HEK293 (cell line): ENCODE data around the gene ZNF322.

Source experiments
- CTCF ChIA-PET: fragments of 350-600 bp; formaldehyde crosslinking; extraction: SDS; loops from one replicate; lab custom pipeline; 2021; ENCODE audit warnings: antibody characterized with exemption; lab: Yijun Ruan, JAX
- POLR2A ChIA-PET: fragments of 300-600 bp; formaldehyde crosslinking; extraction: SDS; loops from one replicate; lab custom pipeline; 2020; ENCODE audit warnings: antibody characterized with exemption, inconsistent platforms; lab: Yijun Ruan, JAX
- H3K27ac ChIP-seq: fragments of 200-500 bp; sonication (Bioruptor generic); 2 replicates; pipeline ENCODE4 v1.5.1; 2014; ENCODE audit warnings: low read depth, low read length, control low read depth, inconsistent platforms; ENCODE audit errors: extremely low read depth
- H3K36me3 ChIP-seq, 2 experiments: fragments of 200-500 bp in 1 of 2; sonication (Bioruptor generic) in 1 of 2; 1 replicate in 1 of 2; 2 replicates in 1 of 2; pipeline ENCODE4 v1.5.1; 2014 to 2017; ENCODE audit warnings: inconsistent platforms in 2 of 2, low read length in 2 of 2; ENCODE audit not compliant: control insufficient read depth in 2 of 2, insufficient read depth in 1 of 2
- H3K4me1 ChIP-seq: fragments of 200-500 bp; sonication (Bioruptor generic); 2 replicates; pipeline ENCODE4 v1.5.1; 2014; ENCODE audit warnings: mild to moderate bottlenecking, low read length, inconsistent platforms; ENCODE audit not compliant: control insufficient read depth, insufficient read depth
- H3K4me3 ChIP-seq: 2 replicates; pipeline ENCODE4 v1.5.1; 2011; ENCODE audit warnings: low read depth, mild to moderate bottlenecking, control low read depth, low read length, moderate library complexity
- H3K9me3 ChIP-seq: fragments of 200-500 bp; sonication (Bioruptor generic); 2 replicates; pipeline ENCODE4 v1.5.1; 2014; ENCODE audit warnings: low read depth, low read length, inconsistent platforms; ENCODE audit not compliant: control insufficient read depth, insufficient read depth
- BCL6B ChIP-seq: fragments of 450-650 bp; formaldehyde crosslinking; IDR thresholded peaks from 2 replicates; pipeline ENCODE4 v1.5.1; 2017; ENCODE audit warnings: missing biosample characterization, missing genetic modification characterization
- EGR2 ChIP-seq: fragments of 450-650 bp; formaldehyde crosslinking; IDR thresholded peaks from 2 replicates; pipeline ENCODE4 v1.5.1; 2016; ENCODE audit warnings: low read depth, missing biosample characterization, missing genetic modification characterization
- ELK4 ChIP-seq: IDR thresholded peaks from 2 replicates; pipeline ENCODE4 v1.6.1; 2011; ENCODE audit warnings: mild to moderate bottlenecking, low read depth, low read length, borderline replicate concordance
- GLIS2 ChIP-seq: fragments of 450-650 bp; formaldehyde crosslinking; IDR thresholded peaks from 2 replicates; pipeline ENCODE4 v1.5.1; 2016; ENCODE audit warnings: missing biosample characterization, missing genetic modification characterization
- MYNN ChIP-seq: fragments of 450-650 bp; formaldehyde crosslinking; IDR thresholded peaks from 2 replicates; pipeline ENCODE4 v1.5.1; 2016; ENCODE audit warnings: missing biosample characterization, missing genetic modification characterization, borderline replicate concordance
- PATZ1 ChIP-seq: fragments of 450-650 bp; formaldehyde crosslinking; IDR thresholded peaks from 2 replicates; pipeline ENCODE4 v1.5.1; 2016; ENCODE audit warnings: missing biosample characterization, missing genetic modification characterization
- PRDM4 ChIP-seq: fragments of 450-650 bp; formaldehyde crosslinking; IDR thresholded peaks from 2 replicates; pipeline ENCODE4 v1.5.1; 2017; ENCODE audit warnings: missing biosample characterization, missing genetic modification characterization
- PRDM6 ChIP-seq: fragments of 450-650 bp; formaldehyde crosslinking; IDR thresholded peaks from 2 replicates; pipeline ENCODE4 v1.5.1; 2017; ENCODE audit warnings: missing biosample characterization, missing genetic modification characterization
- SP7 ChIP-seq: fragments of 450-650 bp; formaldehyde crosslinking; IDR thresholded peaks from 2 replicates; pipeline ENCODE4 v1.5.1; 2016; ENCODE audit warnings: missing biosample characterization, missing genetic modification characterization
- ZBTB7A ChIP-seq: fragments of 450-650 bp; formaldehyde crosslinking; IDR thresholded peaks from 2 replicates; pipeline ENCODE4 v1.5.1; 2016; ENCODE audit warnings: low read depth, missing biosample characterization, missing genetic modification characterization
- ZBTB8A ChIP-seq: fragments of 450-650 bp; formaldehyde crosslinking; IDR thresholded peaks from 2 replicates; pipeline ENCODE4 v1.5.1; 2016; ENCODE audit warnings: missing biosample characterization, missing genetic modification characterization
- ZFHX2 ChIP-seq: fragments of 450-650 bp; formaldehyde crosslinking; conservative IDR thresholded peaks from 2 replicates; pipeline ENCODE4 v1.5.1; 2016; ENCODE audit warnings: missing biosample characterization, missing genetic modification characterization
- ZNF169 ChIP-seq: fragments of 450-650 bp; formaldehyde crosslinking; IDR thresholded peaks from 2 replicates; pipeline ENCODE4 v1.5.1; 2016; ENCODE audit warnings: missing biosample characterization, missing genetic modification characterization
- ZNF2 ChIP-seq: fragments of 450-650 bp; formaldehyde crosslinking; IDR thresholded peaks from 2 replicates; pipeline ENCODE4 v1.5.1; 2016; ENCODE audit warnings: missing biosample characterization, missing genetic modification characterization
- ZNF398 ChIP-seq: fragments of 450-650 bp; formaldehyde crosslinking; IDR thresholded peaks from 2 replicates; pipeline ENCODE4 v1.5.1; 2017; ENCODE audit warnings: missing biosample characterization, missing genetic modification characterization
- ZNF544 ChIP-seq: fragments of 450-650 bp; formaldehyde crosslinking; IDR thresholded peaks from 2 replicates; pipeline ENCODE4 v1.5.0; 2017; ENCODE audit warnings: missing biosample characterization, missing genetic modification characterization
- ZNF701 ChIP-seq: fragments of 450-650 bp; formaldehyde crosslinking; IDR thresholded peaks from 2 replicates; pipeline ENCODE4 v1.5.1; 2016; ENCODE audit warnings: missing biosample characterization, missing genetic modification characterization

Gene ZNF322

GRCh38 chr6:26660000-26660361, 435 bp upstream of the ZNF322 start (continued):
- TF ChIP-seq PATZ1 (tag by site-specific recombination): 0 out of 2 replicates have a peak, but pooled peaks have one; percentile 6
- peak; percentile 42; the same call in 1 of the 2 replicates for TF ChIP-seq ZNF398
- 0 out of 2 replicates have a peak, but pooled peaks have one; percentile 29 for TF ChIP-seq SP7
- TF ChIP-seq ZBTB8A: no peak
- TF ChIP-seq ZNF2 (tag by site-specific recombination): peak; percentile 31; the same call in 1 of the 2 replicates
- peak; percentile 59; the same call in 1 of the 2 replicates for TF ChIP-seq ZFHX2 (tag by site-specific recombination)
- TF ChIP-seq GLIS2 (tag by site-specific recombination): peak; percentile 1; the same call in 1 of the 2 replicates
- TF ChIP-seq EGR2 (tag by site-specific recombination): peak; percentile 63
- TF ChIP-seq ELK4: no peak
- no peak for TF ChIP-seq ZNF701 (tag by site-specific recombination)
- TF ChIP-seq BCL6B (tag by site-specific recombination): no peak

- no peak overlapping the region for H3K27ac ChIP-seq
- CTCF ChIA-PET: interaction anchor here (1.0 kb wide), 1 partner anchor 49 kb away, joined by 5 read pairs; no protein-coding TSS in a partner anchor
These were observed 2.3 kb downstream of the ZNF322 start for GRCh38 chr6:26657256-26657655.

GRCh38 chr6:26653007-26653406, 6.5 kb downstream of the ZNF322 start:
- Histone ChIP-seq H3K9me3 (no peaks in the 10 kb centered on the region), H3K4me3 (no peak overlapping the region), H3K4me1 (no peaks in the 10 kb centered on the region), H3K36me3 (peaks cover 28 to 85% of the 10 kb centered on the region in 2 experiments), H3K27ac (no peak overlapping the region)
- TF ChIP-seq PRDM6 (tag by site-specific recombination) (no peak), SP7 (no peak), ZNF169 (tag by site-specific recombination) (no peak), ZBTB7A (tag by site-specific recombination) (no peak), MYNN (tag by site-specific recombination) (no peak), PRDM4 (tag by site-specific recombination) (no peak)
- ChIA-PET POLR2A (no interaction called here), CTCF (no interaction called here)

More at GRCh38 chr6:26657256-26657655, 2.3 kb downstream of the ZNF322 start:
- no peak for TF ChIP-seq ZNF544 (tag by site-specific recombination)
- Histone ChIP-seq H3K4me1 (peaks cover 8% of the 10 kb centered on the region; the same call in 1 of the 2 replicates), H3K4me3 (no peak overlapping the region), H3K36me3 (peaks cover 24 to 59% of the 10 kb centered on the region in 2 experiments), H3K9me3 (no peaks in the 10 kb centered on the region)
- POLR2A ChIA-PET: no interaction called here
